Measurements from ENCODE around the gene SAMD5.

DNA sequence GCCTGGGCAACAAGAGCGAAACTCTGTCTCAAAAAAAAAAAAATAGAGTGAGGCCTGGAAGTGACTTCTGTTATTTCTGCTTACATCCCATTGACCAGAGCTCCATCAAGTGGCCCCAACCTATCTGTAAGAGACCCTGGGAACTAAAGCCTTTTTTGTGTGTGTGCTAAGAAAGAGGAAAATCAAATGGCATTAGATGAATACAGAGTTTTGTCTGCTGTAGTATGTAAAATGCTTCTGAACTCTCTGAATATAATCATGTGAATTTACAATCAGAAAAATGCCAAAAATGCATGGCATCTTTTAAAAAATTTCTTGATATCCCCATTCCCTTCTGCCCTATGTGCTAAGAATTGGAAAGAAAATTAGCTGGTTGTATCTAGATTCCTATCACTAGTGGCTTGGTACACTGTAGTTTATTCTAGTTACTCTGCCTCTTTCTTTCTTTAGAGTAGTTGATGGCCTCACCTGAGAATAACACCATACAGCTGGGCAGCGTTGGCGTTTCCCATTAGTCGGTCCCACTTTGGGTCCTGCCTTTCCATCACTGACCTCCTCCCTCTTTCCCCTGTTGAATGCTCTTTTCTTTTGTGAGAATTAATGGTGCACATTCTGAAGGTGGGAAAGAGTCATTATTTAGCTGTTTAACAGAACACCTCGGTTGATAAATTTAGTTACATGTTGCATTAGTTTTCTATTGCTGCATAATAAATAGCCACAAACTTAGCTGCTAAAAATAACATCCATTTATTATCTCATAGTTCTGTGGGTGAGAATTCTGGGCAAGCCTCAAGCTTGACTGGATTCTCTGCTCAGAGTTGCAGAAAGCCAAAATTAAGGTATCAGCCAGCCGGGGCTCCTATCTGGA is 38.2 kb downstream of the SAMD5 start:
- no peak for TF ChIP-seq RAD51 (IDR thresholded peaks at IDR 0.05)
- TF ChIP-seq RB1 (IDR thresholded peaks at IDR 0.05; ENCODE audit: borderline replicate concordance), result no peak
- no peak for TF ChIP-seq TCF12 (IDR thresholded peaks at IDR 0.05; ENCODE audit: low read depth, low read length)
- TF ChIP-seq TAF1 (IDR thresholded peaks at IDR 0.05; ENCODE audit: borderline replicate concordance, low read depth, low read length), result no peak
- no peak for TF ChIP-seq GATAD2B (conservative IDR thresholded peaks at IDR 0.05; ENCODE audit: low read depth)
- TF ChIP-seq RBBP5 (conservative IDR thresholded peaks at IDR 0.05), result no peak
- TF ChIP-seq, protein P1, sequence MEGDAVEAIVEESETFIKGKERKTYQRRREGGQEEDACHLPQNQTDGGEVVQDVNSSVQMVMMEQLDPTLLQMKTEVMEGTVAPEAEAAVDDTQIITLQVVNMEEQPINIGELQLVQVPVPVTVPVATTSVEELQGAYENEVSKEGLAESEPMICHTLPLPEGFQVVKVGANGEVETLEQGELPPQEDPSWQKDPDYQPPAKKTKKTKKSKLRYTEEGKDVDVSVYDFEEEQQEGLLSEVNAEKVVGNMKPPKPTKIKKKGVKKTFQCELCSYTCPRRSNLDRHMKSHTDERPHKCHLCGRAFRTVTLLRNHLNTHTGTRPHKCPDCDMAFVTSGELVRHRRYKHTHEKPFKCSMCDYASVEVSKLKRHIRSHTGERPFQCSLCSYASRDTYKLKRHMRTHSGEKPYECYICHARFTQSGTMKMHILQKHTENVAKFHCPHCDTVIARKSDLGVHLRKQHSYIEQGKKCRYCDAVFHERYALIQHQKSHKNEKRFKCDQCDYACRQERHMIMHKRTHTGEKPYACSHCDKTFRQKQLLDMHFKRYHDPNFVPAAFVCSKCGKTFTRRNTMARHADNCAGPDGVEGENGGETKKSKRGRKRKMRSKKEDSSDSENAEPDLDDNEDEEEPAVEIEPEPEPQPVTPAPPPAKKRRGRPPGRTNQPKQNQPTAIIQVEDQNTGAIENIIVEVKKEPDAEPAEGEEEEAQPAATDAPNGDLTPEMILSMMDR (IDR thresholded peaks at IDR 0.05 in 2 of 3, conservative IDR thresholded peaks at IDR 0.05 in 1 of 3; ENCODE audit: control insufficient read depth in 2 of 3, extremely low read depth in 1 of 3, insufficient read depth in 1 of 3, low read depth in 3 of 3, low read length in 3 of 3), result no peak
- TF ChIP-seq EGR1 (IDR thresholded peaks at IDR 0.05; ENCODE audit: borderline replicate concordance in 1 of 2, low read depth in 2 of 2, low read length in 2 of 2), result no peak
- TF ChIP-seq, protein P2, sequence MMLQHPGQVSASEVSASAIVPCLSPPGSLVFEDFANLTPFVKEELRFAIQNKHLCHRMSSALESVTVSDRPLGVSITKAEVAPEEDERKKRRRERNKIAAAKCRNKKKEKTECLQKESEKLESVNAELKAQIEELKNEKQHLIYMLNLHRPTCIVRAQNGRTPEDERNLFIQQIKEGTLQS (IDR thresholded peaks at IDR 0.05; ENCODE audit: borderline replicate concordance, extremely low read depth, low read depth, low read length), result no peak
- TF ChIP-seq ZNF207 (IDR thresholded peaks at IDR 0.05; ENCODE audit: borderline replicate concordance), result no peak
